DND-41 (cell line): ENCODE data around the gene SPACDR.

ENCODE experiments used
- ATAC-seq: fragments of 200-7000 bp; cut with Tn5 transposase; 3 replicates; pipeline ENCODE4 v1.9.1; 2021; ENCODE audit warnings: low read depth; ENCODE audit not compliant: insufficient read depth
- DNase-seq: peaks from one replicate; pipeline ENCODE4 v3.0.0-alpha.2; 2020
- H2AFZ ChIP-seq: 2 replicates; pipeline ENCODE4 v1.6.0; 2012; ENCODE audit warnings: low read depth, low read length
- H3K27ac ChIP-seq: 2 replicates; pipeline ENCODE4 v1.5.1; 2012; ENCODE audit warnings: low read length, inconsistent platforms
- H3K27me3 ChIP-seq: fragments of 200-600 bp; sonication (generic); 2 replicates; pipeline ENCODE4 v1.6.0; 2012; ENCODE audit warnings: low read length, mild to moderate bottlenecking, inconsistent platforms; ENCODE audit not compliant: insufficient read depth, poor library complexity
- H3K36me3 ChIP-seq: 2 replicates; pipeline ENCODE4 v1.5.1; 2012; ENCODE audit warnings: low read length, inconsistent platforms; ENCODE audit not compliant: insufficient read depth
- H3K4me1 ChIP-seq: 2 replicates; pipeline ENCODE4 v1.5.1; 2012; ENCODE audit warnings: mild to moderate bottlenecking, low read length; ENCODE audit not compliant: insufficient read depth
- H3K4me2 ChIP-seq: 2 replicates; pipeline ENCODE4 v1.6.0; 2012; ENCODE audit warnings: mild to moderate bottlenecking, moderate library complexity, low read length, inconsistent platforms; ENCODE audit not compliant: insufficient read depth
- H3K4me3 ChIP-seq, 2 experiments: fragments of 200-600 bp in 1 of 2; shearing (Covaris generic) in 1 of 2; 2 replicates each; pipeline ENCODE4 v1.5.1; 2012 to 2016; ENCODE audit warnings: inconsistent platforms in 2 of 2, low read length in 2 of 2, mild to moderate bottlenecking in 2 of 2, low read depth in 1 of 2, moderate library complexity in 1 of 2
- H3K79me2 ChIP-seq: 2 replicates; pipeline ENCODE4 v1.6.0; 2012; ENCODE audit warnings: low read length, inconsistent platforms; ENCODE audit not compliant: insufficient read depth
- H3K9ac ChIP-seq: 2 replicates; pipeline ENCODE4 v1.6.0; 2012; ENCODE audit warnings: low read depth, mild to moderate bottlenecking, inconsistent platforms, low read length, moderate library complexity
- H3K9me3 ChIP-seq: 2 replicates; pipeline ENCODE4 v1.5.1; 2012; ENCODE audit warnings: low read length, moderate library complexity, mild to moderate bottlenecking, inconsistent platforms; ENCODE audit not compliant: insufficient read depth, severe bottlenecking
- H4K20me1 ChIP-seq: 2 replicates; pipeline ENCODE4 v1.6.0; 2012; ENCODE audit warnings: low read length; ENCODE audit not compliant: insufficient read depth
- CTCF ChIP-seq: IDR thresholded peaks from 2 replicates; pipeline ENCODE4 v1.5.1; 2012; ENCODE audit warnings: borderline replicate concordance, low read length, moderate library complexity, mild to moderate bottlenecking; ENCODE audit not compliant: poor library complexity, severe bottlenecking; ENCODE audit errors: extremely low read depth
- EZH2 ChIP-seq: IDR thresholded peaks from 3 replicates; pipeline ENCODE4 v1.6.1; 2012; ENCODE audit warnings: borderline replicate concordance, low read depth, mild to moderate bottlenecking, moderate library complexity, low read length, inconsistent platforms; ENCODE audit not compliant: severe bottlenecking

The SPACDR gene

DNA sequence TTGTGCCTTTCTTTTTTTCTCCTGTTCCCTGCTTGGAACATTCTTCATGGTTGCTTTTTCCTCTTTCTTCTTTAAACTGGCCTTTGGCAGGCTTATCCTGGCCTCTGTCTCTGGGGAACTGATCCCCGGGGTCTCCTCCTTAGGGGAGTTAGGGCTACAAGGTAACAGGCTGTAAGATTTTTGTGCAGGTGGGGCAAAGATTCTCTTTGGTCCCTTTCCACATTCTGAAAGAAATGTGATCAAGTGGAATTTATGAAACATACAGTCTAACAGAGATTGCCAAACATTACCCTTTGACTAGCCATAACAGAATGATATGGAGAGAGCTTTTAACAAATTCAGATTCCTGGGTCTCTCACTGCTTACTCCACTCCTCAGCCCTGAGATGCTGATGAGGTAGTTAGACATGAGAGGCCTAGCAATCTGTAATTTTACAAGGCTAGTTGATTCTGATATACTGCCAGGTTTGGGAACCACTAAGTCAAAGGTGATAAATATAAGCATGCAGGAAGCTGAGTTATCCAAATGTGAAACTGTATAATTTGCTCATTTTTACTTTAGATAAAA is 44.3 kb downstream of the SPACDR start:
- H3K27ac ChIP-seq = no peak overlapping the region
- no peaks in the 10 kb centered on the region for H3K9me3 ChIP-seq
- no peak overlapping the region for H2AFZ ChIP-seq
- no peaks in the 10 kb centered on the region for H3K27me3 ChIP-seq
- no peak for DNase-seq
- no peak overlapping the region for H3K4me2 ChIP-seq
- no peaks in the 10 kb centered on the region for H4K20me1 ChIP-seq
- H3K9ac ChIP-seq = no peak overlapping the region
- TF ChIP-seq CTCF = no peak
- TF ChIP-seq EZH2 = no peak
- no peak for ATAC-seq
- no peak overlapping the region for H3K4me3 ChIP-seq
- H3K79me2 ChIP-seq = no peaks in the 10 kb centered on the region
- H3K36me3 ChIP-seq = no peaks in the 10 kb centered on the region
- no peaks in the 10 kb centered on the region for H3K4me1 ChIP-seq

GRCh38 chr7:100418930-100419659 is 45.0 kb downstream of the SPACDR start:
- H3K27me3 ChIP-seq = no peaks in the 10 kb centered on the region
- H3K4me3 ChIP-seq = no peak overlapping the region
- TF ChIP-seq CTCF = no peak
- no peak for TF ChIP-seq EZH2
- no peak overlapping the region for H3K4me2 ChIP-seq
- H3K27ac ChIP-seq = no peak overlapping the region
- no peaks in the 10 kb centered on the region for H3K79me2 ChIP-seq
- no peaks in the 10 kb centered on the region for H4K20me1 ChIP-seq
- DNase-seq (no peak), ATAC-seq (no peak)
- H3K36me3 ChIP-seq = no peaks in the 10 kb centered on the region
- H3K9ac ChIP-seq = no peak overlapping the region
- no peak overlapping the region for H2AFZ ChIP-seq
- no peaks in the 10 kb centered on the region for H3K9me3 ChIP-seq
- no peaks in the 10 kb centered on the region for H3K4me1 ChIP-seq

DNA sequence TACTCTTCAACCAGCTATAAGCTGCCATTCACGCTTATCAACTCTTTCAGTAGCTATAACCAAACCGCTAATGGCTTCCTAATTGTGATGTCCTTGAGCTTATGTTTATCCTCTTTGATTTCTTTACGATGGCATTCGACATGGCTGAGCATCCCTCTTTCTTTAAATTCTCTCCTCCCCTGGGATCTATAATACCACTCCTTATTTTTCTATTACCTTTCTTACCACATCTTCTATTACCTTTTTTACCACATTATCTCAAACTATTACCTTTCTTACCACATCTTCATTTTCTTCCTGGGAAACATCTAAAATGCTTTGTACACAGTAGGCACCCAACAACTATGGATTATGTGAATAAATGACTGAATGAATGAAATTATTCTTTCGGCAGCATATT is 48.6 kb downstream of the SPACDR start:
- DNase-seq (no peak), ATAC-seq (no peak)
- Histone ChIP-seq H3K27ac (no peak overlapping the region), H3K4me2 (no peak overlapping the region), H3K9ac (no peak overlapping the region), H3K9me3 (no peaks in the 10 kb centered on the region), H3K27me3 (no peaks in the 10 kb centered on the region), H3K36me3 (no peaks in the 10 kb centered on the region), H3K4me1 (no peaks in the 10 kb centered on the region), H3K79me2 (no peaks in the 10 kb centered on the region), H2AFZ (no peak overlapping the region), H3K4me3 (no peak overlapping the region), H4K20me1 (no peaks in the 10 kb centered on the region; the same call in 1 of the 2 replicates)
- no peak for TF ChIP-seq EZH2
- TF ChIP-seq CTCF = no peak
